Heart right ventricle (tissue), 16 donors: ENCODE data around the gene ZNF331. TPM values are rescaled to one million over a fixed set of nuclear protein-coding genes. Genes with fewer than 3 reads are reported as not detected.
A peak's percentile ranks its signal among the peaks of the same experiment; 100 is the strongest.

Experiments
- ATAC-seq, 8 donors: fragments of 200-7000 bp; cut with Tn5 transposase; one replicate each; pipeline ENCODE4 v1.9.1; 2020; ENCODE audit warnings: mild to moderate bottlenecking in 8 of 8, moderate library complexity in 8 of 8, moderate number of reproducible peaks in 1 of 8
- DNase-seq, 2 donors: peaks; one replicate each; pipeline ENCODE4 v3.0.0-alpha.2; 2020
- H3K27ac ChIP-seq, 10 donors: fragments of 200-600 bp; sonication (generic) in 2 of 10; one replicate each; pipeline versions ENCODE4 v1.5.0 to v1.8.0; 2020 to 2022; ENCODE audit warnings: mild to moderate bottlenecking in 3 of 10
- H3K27me3 ChIP-seq, 7 donors: fragments of 200-600 bp; one replicate each; pipeline ENCODE4 v1.8.0; 2021 to 2022; ENCODE audit warnings: mild to moderate bottlenecking in 2 of 7
- H3K36me3 ChIP-seq, 9 donors: fragments of 200-600 bp; sonication (generic) in 1 of 9; one replicate each; pipeline versions ENCODE4 v1.5.0 to v1.8.0; 2020 to 2022; ENCODE audit warnings: mild to moderate bottlenecking in 2 of 9
- H3K4me1 ChIP-seq, 9 donors: fragments of 200-600 bp; sonication (generic) in 1 of 9; one replicate each; pipeline versions ENCODE4 v1.5.0 to v1.8.0; 2020 to 2022; ENCODE audit warnings: mild to moderate bottlenecking in 4 of 9
- H3K4me3 ChIP-seq, 10 donors: fragments of 200-600 bp; sonication (generic) in 2 of 10; one replicate each; pipeline versions ENCODE4 v1.5.0 to v1.8.0; 2020 to 2022; ENCODE audit warnings: mild to moderate bottlenecking in 7 of 10, moderate library complexity in 2 of 10
- H3K9me3 ChIP-seq, 11 donors: fragments of 200-600 bp in 10 of 11; sonication (generic) in 2 of 11; one replicate each; pipeline versions ENCODE4 v1.5.0 to v1.8.0; 2013 to 2022; ENCODE audit warnings: mild to moderate bottlenecking in 2 of 11, control low read depth in 1 of 11, moderate library complexity in 1 of 11
- WGBS, 2 donors: extraction: QIAGEN DNeasy Blood & Tissue Kit; methylation state at CpG; one replicate each; pipeline ENCODE4 v1.1.7; 2013; ENCODE audit warnings: inconsistent platforms in 1 of 2; 5-methylcytosine and 5-hydroxymethylcytosine counted together
- intact Hi-C, 10 donors: fragments of 100-400 bp; cut with DNase I; formaldehyde crosslinking; loops; one replicate each; pipeline versions ENCODE4 v1.11.1 to v1.14.2; 2022
- polyA plus RNA-seq, 2 donors: library from polyadenylated mRNA; stranded (reverse); fragments of 200-250 nt; gene quantifications; one replicate each; pipeline ENCODE4 v1.2.3, GENCODE V29; 2013
- total RNA-seq, 10 donors: library from RNA; stranded (reverse); fragmentation: NEBNext Ultra II Directional in 3 of 10; extraction: Animal tissue kit (Norgen Biotek cat#: 25700) in 3 of 10; gene quantifications; one replicate each; pipeline versions ENCODE4 v1.2.1 to v1.2.4, GENCODE V29; 2021 to 2023
- TF ChIP-seq, protein P1 (sequence below), 9 donors: fragments of 200-600 bp; sonication (generic) in 2 of 9; IDR thresholded peaks; one replicate each; pipeline versions ENCODE4 v1.5.0 to v1.8.0; 2021 to 2022; ENCODE audit warnings: antibody characterized with exemption in 9 of 9, mild to moderate bottlenecking in 5 of 9, moderate library complexity in 1 of 9
- donor health status: Arrhythmogenic right ventricular cardiomyopathy.
- donor health status: ischemic (EF 13 %, LVEDD 7.1; RV severe dilation, severe dysfunction).
- donor health status: healthy with polysubstance abuse.
- donor health status: DM: no; HTN: yes; CAD: no.
- donor health status: DM: no; HTN: no; CAD: no.
- donor health status: ischemic (EF 25% LVEDD 6.9; RV normal size, moderate dysfunction).
- donor health status: ischemic (EF 25% LVEDD 5.7; RV mildly dilated, moderate dysfunction).
- donor health status: healthy.
- donor health status: DM: yes; HTN: yes; CAD: no.
- donor health status: Ischemic cardiomyopathy.
- donor health status: ischemic (EF 35%, LVEDD 5.7; RV mildly dilated, moderate dysfunction).
- donor health status: nonischemic (EF 11% LVEDD 7.7; RV severe dilation, severe dysfunction).
- donor health status: DM: yes; HTN: yes; CAD: no.
- donor health status: PGD.
- donor health status: ischemic (EF 29% LVEDD 5.4; RV normal size, mild dysfunction).
- donor health status: nonischemic (EF 23%, LVEDD 6.1; RV moderate dilation, normal function).

ZNF331 gene
- total and polyA plus RNA-seq, 12 donors, result 5.1 to 21.9 (median 14.4) TPM

DNA sequence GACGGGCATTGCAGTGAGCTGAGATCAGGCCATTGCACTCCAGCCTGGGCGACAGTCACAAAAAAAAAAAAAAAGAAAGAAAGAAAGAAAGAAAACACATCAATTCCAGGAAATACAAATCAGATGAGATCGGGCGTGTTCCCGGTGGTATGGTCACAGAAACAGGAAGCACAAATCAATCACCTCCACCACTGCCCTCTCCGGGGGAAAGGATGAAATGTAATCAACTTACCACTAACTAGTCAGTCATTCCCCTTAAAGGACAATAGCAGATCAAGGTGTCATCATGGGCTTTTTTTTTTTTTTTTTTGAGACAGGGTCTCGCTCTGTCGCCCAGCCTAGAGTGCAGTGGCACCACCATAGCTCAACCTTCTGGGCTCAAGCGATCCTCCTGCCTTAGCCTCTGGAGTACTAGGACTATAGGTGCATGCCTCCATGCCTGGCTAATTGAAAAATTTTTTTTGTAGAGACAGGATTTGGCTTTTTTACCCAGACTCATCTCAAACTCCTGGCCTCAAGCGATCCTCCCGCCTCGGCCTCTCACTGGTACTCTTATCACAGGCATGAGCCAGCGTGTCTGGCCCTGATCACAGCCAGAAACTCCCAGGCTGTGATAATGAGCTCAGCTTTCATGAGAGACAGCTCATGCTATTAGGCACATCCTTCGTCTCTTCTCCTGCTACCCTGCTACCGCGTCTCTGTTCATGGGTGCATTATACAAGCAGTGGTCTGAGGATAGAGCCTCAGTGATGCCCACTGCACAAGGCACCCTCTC is 87.0 kb downstream of the ZNF331 start:
- TF ChIP-seq, protein P1, sequence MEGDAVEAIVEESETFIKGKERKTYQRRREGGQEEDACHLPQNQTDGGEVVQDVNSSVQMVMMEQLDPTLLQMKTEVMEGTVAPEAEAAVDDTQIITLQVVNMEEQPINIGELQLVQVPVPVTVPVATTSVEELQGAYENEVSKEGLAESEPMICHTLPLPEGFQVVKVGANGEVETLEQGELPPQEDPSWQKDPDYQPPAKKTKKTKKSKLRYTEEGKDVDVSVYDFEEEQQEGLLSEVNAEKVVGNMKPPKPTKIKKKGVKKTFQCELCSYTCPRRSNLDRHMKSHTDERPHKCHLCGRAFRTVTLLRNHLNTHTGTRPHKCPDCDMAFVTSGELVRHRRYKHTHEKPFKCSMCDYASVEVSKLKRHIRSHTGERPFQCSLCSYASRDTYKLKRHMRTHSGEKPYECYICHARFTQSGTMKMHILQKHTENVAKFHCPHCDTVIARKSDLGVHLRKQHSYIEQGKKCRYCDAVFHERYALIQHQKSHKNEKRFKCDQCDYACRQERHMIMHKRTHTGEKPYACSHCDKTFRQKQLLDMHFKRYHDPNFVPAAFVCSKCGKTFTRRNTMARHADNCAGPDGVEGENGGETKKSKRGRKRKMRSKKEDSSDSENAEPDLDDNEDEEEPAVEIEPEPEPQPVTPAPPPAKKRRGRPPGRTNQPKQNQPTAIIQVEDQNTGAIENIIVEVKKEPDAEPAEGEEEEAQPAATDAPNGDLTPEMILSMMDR (IDR thresholded peaks at IDR 0.05), result no peak
- ATAC-seq (peak in 2 of 8 donors; percentile 39 to 44), DNase-seq (no peak)
- Histone ChIP-seq H3K4me1 (peaks cover 0 to 20% (median 0%) of the 10 kb centered on the region in 9 donors), H3K27me3 (peaks cover 0 to 4% (median 0%) of the 10 kb centered on the region in 7 donors), H3K9me3 (no peaks in the 10 kb centered on the region), H3K27ac (peak overlapping the region in 5 of 10 donors; percentile 9 to 78 (median 72)), H3K4me3 (no peak overlapping the region), H3K36me3 (no peaks in the 10 kb centered on the region)
- 53 to 62% methylated on average over 16 of the region's 16 CpGs for WGBS, 2 donors
- intact Hi-C loops, result no loop called here

DNA sequence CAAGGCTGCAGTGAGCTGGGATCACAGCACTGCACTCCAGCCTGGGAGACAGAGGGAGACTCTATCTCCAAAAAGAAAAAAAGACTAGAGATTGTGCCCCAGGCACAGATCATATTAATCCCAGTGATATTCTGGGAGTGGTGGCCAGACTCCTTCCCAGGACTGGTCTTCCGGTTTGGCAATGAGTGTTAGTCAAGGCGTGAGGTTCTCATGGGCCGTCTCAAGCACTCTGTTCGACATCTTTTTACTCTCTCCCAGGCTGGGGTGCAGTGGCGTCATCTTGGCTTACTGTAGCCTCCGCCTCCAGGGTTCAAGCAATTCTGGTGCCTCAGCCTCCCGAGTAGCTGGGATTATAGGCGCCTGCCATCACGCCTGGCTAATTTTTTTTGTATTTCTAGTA is 88.5 kb downstream of the ZNF331 start:
- TF ChIP-seq, protein P1 (IDR thresholded peaks at IDR 0.05), result no peak
- Histone ChIP-seq H3K4me3 (no peak overlapping the region), H3K9me3 (no peaks in the 10 kb centered on the region), H3K27me3 (peaks cover 0 to 4% (median 0%) of the 10 kb centered on the region in 7 donors), H3K36me3 (no peaks in the 10 kb centered on the region), H3K27ac (no peak overlapping the region), H3K4me1 (peaks cover 0 to 20% (median 0%) of the 10 kb centered on the region in 9 donors)
- ATAC-seq, result no peak
- DNase-seq, result no peak
- intact Hi-C loops, result no loop called here
- WGBS, 2 donors, result 85 to 90% methylated on average over 9 of the region's 9 CpGs

DNA sequence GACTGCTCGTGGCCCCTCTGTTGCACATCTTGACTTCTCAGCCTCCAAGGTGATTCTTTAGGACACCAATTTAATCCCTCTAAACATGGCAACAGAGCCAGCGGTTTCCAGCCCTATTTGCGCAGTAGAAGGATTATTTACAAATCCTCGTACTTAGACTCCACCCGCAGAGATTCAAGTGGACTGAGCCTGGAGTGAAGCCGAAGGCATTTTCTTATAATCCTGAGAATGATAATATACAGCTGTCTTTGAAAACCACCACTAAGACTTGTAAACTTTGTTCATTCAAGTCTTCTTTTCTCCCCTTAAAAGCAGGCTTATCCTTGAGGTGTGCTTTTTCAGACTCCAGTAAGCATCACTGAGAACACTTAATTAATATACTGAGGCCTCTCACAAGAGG is 89.0 kb downstream of the ZNF331 start:
- Histone ChIP-seq H3K4me1 (peaks cover 0 to 17% (median 0%) of the 10 kb centered on the region in 9 donors), H3K4me3 (no peak overlapping the region), H3K9me3 (no peaks in the 10 kb centered on the region), H3K36me3 (no peaks in the 10 kb centered on the region), H3K27ac (no peak overlapping the region), H3K27me3 (peaks cover 0 to 4% (median 0%) of the 10 kb centered on the region in 7 donors)
- TF ChIP-seq, protein P1 (IDR thresholded peaks at IDR 0.05), result no peak
- ATAC-seq (no peak), DNase-seq (no peak)
- WGBS, 2 donors, result 83 to 86% methylated on average over 6 of the region's 6 CpGs
- intact Hi-C loops, result no loop called here

Other genes with a start within 250 kb of the ZNF331 start
- 1 to 10 TPM; 2.7 to 4.9 (median 3.8) TPM for gene ZNF845, start 204.4 kb upstream of the ZNF331 start, total RNA-seq
- gene ZNF845, start 204.4 kb upstream of the ZNF331 start, polyA plus RNA-seq, result 1 to 10 TPM; 1.3 to 2.2 TPM
- 1 to 10 TPM; 2.1 to 4.8 (median 3.7) TPM for gene ZNF525, start 172.4 kb upstream of the ZNF331 start, total RNA-seq
- 1 to 10 TPM; 2.1 to 3.3 TPM for gene ZNF525, start 172.4 kb upstream of the ZNF331 start, polyA plus RNA-seq
- gene ZNF765, start 143.0 kb upstream of the ZNF331 start, total RNA-seq, result 1 to 10 TPM; 2.6 to 5.4 (median 4.1) TPM
- gene ZNF765, start 143.0 kb upstream of the ZNF331 start, polyA plus RNA-seq, result 1 to 10 TPM; 2.4 to 3.4 TPM
- gene ZNF761, start 106.2 kb upstream of the ZNF331 start, total RNA-seq, result 1 to 10 TPM; 2.4 to 4.2 (median 3.4) TPM
- gene ZNF761, start 106.2 kb upstream of the ZNF331 start, polyA plus RNA-seq, result 1 to 10 TPM; 2.8 to 6.9 TPM
- gene ZNF813, start 70.4 kb upstream of the ZNF331 start, total RNA-seq, result 1 to 10 TPM in 6 of 10 donors, under 1 TPM in 4; 0.68 to 1.8 (median 1.4) TPM
- gene ZNF813, start 70.4 kb upstream of the ZNF331 start, polyA plus RNA-seq, result under 1 TPM; 0.61 to 0.88 TPM
- not detected for gene DPRX, start 93.9 kb downstream of the ZNF331 start, total RNA-seq
- under 1 TPM; 0.52 to 0.59 TPM for gene DPRX, start 93.9 kb downstream of the ZNF331 start, polyA plus RNA-seq